NCI-H2196 (cell line): ENCODE data around the gene KMT2D.

Experiments used
- DNase-seq: peaks from one replicate; lab custom pipeline; 2025; ENCODE audit not compliant: unreplicated experiment; lab: John Stamatoyannopoulos, UW

Gene KMT2D, protein sequence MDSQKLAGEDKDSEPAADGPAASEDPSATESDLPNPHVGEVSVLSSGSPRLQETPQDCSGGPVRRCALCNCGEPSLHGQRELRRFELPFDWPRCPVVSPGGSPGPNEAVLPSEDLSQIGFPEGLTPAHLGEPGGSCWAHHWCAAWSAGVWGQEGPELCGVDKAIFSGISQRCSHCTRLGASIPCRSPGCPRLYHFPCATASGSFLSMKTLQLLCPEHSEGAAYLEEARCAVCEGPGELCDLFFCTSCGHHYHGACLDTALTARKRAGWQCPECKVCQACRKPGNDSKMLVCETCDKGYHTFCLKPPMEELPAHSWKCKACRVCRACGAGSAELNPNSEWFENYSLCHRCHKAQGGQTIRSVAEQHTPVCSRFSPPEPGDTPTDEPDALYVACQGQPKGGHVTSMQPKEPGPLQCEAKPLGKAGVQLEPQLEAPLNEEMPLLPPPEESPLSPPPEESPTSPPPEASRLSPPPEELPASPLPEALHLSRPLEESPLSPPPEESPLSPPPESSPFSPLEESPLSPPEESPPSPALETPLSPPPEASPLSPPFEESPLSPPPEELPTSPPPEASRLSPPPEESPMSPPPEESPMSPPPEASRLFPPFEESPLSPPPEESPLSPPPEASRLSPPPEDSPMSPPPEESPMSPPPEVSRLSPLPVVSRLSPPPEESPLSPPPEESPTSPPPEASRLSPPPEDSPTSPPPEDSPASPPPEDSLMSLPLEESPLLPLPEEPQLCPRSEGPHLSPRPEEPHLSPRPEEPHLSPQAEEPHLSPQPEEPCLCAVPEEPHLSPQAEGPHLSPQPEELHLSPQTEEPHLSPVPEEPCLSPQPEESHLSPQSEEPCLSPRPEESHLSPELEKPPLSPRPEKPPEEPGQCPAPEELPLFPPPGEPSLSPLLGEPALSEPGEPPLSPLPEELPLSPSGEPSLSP (N-terminal part only)

GRCh38 chr12:49060237-49061156, at the start of gene KMT2D:
TSS of gene KMT2D (minus strand) at chr12:49060794. CDS start at chr12:49055324, 5,470 bp downstream.
- DNase-seq, result peak; percentile 90

- DNase-seq, result no peak
Observed at GRCh38 chr12:49109641-49110463, 49.3 kb upstream of the KMT2D start.

- no peak for DNase-seq
Observed at GRCh38 chr12:49108958-49109404, 48.4 kb upstream of the KMT2D start.

GRCh38 chr12:49105504-49106084, 45.0 kb upstream of the KMT2D start:
- DNase-seq, result no peak

DNA sequence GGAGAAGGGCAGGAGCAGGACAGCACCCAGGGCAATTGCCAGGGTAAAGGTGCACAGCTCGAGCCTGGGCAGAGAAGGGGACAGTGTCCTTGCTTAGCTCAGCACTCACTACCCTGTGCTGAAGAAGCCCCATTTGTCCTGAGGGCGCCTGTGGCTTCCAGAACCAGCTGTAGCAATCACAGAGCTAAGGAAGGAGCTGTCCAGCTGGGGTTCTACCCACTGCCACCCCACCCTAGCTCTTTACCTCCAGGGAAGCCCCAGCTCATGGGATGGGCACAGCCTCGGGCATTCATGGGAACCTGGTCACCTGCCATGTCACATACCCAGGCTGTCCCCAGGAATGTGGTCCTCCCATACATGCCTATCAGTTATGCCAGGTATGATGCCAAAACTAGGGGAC, 44.2 kb upstream of the KMT2D start:
- no peak for DNase-seq

DNA sequence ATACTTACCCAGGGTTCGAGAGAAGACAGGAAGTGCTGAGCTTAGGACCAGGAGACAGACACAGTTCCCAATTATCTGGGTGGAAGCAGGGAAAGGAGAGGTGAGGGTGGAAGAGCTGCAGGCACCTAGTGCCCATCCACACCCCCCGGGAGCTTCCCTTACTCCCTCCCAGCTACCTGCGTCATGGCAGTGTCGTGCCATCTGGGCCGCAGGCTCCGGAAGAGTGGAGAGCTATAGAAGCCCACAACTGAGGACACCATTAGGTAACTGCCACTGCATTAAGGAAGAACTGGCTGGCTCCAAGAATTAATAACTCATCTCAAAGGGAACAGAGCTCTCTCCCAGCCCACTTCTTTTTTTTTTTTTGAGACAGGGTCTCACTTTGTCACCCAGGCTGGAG, 39.8 kb upstream of the KMT2D start:
- no peak for DNase-seq

- no peak for DNase-seq
Observed at GRCh38 chr12:49098703-49099102, 38.1 kb upstream of the KMT2D start.

GRCh38 chr12:49098035-49098451, 37.4 kb upstream of the KMT2D start:
- DNase-seq, result peak; percentile 41

DNA sequence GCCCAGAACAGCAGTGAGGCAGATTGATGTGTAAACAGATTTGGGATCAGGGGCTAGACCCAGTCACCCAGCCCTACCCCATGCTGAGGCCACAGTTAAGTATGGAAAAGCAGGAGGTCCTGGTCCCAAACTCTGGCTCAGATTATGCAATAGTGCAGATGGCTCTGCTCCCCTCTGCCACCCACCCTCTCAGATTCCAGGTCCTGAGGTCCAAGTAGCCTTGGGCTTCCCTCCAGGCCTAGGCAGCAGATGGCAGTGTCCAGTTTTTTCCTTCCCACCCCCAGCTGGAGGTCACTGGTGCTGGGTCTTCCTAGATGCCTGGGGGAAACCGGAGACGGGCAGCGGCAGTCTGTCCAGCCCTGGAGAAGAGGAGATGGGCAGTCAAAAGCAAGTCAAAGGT, 36.8 kb upstream of the KMT2D start:
- no peak for DNase-seq

- DNase-seq, result no peak
Observed at GRCh38 chr12:49094975-49095365, 34.4 kb upstream of the KMT2D start.

DNA sequence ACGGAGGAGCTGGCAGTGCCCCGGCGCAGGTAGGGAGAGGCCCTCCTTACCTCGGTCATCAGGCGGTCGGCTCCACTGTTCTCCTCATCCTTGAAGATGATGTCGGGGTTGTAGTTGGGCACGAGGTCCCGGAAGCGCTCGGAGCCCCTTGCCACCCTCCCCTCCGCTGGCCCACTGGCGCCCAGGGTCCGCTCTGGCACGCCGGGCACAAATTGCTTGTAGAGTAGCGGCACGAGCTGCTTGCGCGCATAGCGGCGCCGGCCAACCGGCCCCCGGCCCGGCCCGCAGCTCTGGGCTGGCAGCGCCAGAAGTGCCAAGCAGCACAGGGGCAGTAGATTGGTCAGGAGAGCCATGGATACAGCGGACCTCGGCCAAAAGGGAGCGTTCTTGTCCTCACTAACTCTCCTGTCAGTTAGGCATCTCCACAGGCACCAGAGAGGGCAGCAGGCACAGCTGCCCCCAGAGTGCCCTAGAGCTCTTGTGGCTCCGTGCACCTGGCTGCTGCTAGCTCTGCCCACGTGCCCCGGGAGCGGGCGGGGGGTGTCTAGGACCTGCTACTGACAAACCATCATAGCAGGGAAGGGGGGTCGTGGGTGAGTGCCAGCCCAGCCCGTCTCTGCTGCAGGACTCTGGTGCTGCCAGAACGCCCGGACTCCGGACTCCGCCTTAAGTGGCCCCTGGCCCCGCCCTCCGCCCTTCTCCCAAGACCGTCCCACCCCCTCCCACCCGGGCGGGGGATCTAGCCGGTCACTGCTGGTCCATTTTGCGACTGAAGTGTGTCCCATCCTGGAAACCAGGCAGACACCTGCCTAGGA, 33.8 kb upstream of the KMT2D start, which contains the start of gene DHH:
Gene DHH, minus strand, starts transcription at position 642 of the 815 bp plus-strand sequence. Its CDS starts 289 bp downstream, at position 353.
- DNase-seq, result peak; percentile 51

DNA sequence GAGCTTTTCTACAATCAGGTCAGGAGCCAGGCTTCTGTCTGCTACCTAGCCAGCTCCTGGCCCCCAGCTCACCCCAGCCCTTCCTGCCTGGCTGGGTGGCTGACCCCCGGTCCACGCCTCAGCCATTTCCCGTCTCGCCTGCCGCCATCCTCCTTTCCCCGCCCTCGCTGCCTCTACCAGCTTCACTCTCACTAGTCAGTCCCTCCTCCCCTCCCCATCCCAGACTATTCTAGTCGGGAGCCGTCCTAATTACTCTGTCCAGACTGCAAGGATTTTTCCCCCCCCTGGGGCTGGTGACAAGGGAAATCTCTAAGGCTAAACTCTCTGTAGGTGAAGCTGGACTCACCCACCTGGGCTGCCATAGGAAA, 33.2 kb upstream of the KMT2D start:
- DNase-seq, result no peak

- DNase-seq, result no peak
Observed at GRCh38 chr12:49092816-49093406, 32.3 kb upstream of the KMT2D start.

DNA sequence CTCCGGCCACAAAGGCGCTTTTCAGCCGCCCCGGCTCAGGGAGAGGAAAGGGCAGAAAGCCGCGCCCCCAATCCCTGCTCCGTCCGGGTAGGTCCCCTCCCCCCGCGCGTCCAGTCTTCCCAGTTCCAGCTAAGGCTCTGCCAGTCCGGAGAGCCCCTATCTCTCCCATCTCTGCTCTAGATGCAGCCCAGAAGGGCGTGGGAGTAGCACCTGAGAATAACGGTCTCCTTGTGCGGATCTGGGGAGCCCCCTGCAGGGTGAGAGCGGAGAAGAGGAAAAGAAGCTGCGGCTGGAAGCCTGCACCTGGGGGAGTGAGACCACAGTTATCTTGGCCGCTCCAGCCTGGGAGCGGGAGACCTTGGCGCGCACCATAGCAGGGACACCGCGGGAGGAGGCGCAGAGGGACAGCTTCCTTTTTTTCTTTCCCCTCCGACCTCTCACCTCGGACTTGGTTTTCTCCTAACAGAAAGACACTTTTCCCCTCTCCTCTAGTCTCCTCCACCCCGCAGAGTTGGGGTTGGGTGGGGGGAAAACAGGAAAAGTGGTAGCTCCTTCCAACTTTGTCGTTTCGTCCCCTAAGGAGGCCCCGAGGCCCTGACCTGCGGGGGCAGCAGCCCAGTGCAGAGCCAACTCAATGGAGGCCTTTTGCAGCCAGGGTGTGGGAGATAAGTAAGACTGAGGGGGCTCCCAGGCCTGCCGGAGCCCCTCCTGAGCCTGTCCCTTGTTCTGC, 31.7 kb upstream of the KMT2D start:
- no peak for DNase-seq

GRCh38 chr12:49091836-49092085, 31.2 kb upstream of the KMT2D start:
- no peak for DNase-seq

GRCh38 chr12:49091056-49091835, 30.7 kb upstream of the KMT2D start:
- no peak for DNase-seq
